SK-N-SH (cell line): ENCODE data around the gene TSGA10IP. TPM values are rescaled to one million over a fixed set of nuclear protein-coding genes. Genes with fewer than 3 reads are reported as not detected.
A peak's percentile ranks its signal among the peaks of the same experiment; 100 is the strongest.

Experiments used
- CTCF ChIA-PET: fragments of 300-600, 350-600 bp; formaldehyde crosslinking; extraction: SDS; loops from one replicate; lab custom pipeline; 2021; lab: Yijun Ruan, JAX
- POLR2A ChIA-PET: fragments of 350-600 bp; sonication (Branson Sonifier 250); formaldehyde crosslinking; extraction: SDS; loops from one replicate; lab custom pipeline; 2020; ENCODE audit warnings: antibody characterized with exemption, inconsistent platforms; lab: Yijun Ruan, JAX
- DNase-seq: peaks from one replicate; pipeline ENCODE4 v3.0.0; 2012
- H2AFZ ChIP-seq: fragments of 200-600 bp; sonication (generic); 2 replicates; pipeline ENCODE4 v1.8.1; 2016; ENCODE audit warnings: antibody characterized with exemption, mild to moderate bottlenecking, low read depth
- H3F3A ChIP-seq: fragments of 200-600 bp; sonication (generic); replicated peaks from 2 replicates; pipeline ENCODE3; 2016; ENCODE audit warnings: antibody characterized with exemption, mild to moderate bottlenecking; ENCODE audit not compliant: insufficient read depth
- H3K27ac ChIP-seq, 2 experiments: fragments of 200-500 bp in 1 of 2; fragments of 200-600 bp in 1 of 2; sonication (Bioruptor generic) in 1 of 2; sonication (generic), shearing (Covaris generic) in 1 of 2; 2 replicates each; pipeline versions ENCODE4 v1.5.1 to v1.6.1; 2014 to 2016; ENCODE audit warnings: low read depth in 2 of 2, inconsistent platforms in 1 of 2, low read length in 1 of 2, mild to moderate bottlenecking in 1 of 2, mixed read lengths in 1 of 2
- H3K27me3 ChIP-seq: fragments of 200-600 bp; sonication (generic), shearing (Covaris generic); 2 replicates; pipeline ENCODE4 v1.6.1; 2016; ENCODE audit warnings: mixed run types; ENCODE audit not compliant: insufficient read depth
- H3K36me3 ChIP-seq, 2 experiments: fragments of 200-500 bp in 1 of 2; fragments of 200-600 bp in 1 of 2; sonication (Bioruptor generic) in 1 of 2; sonication (generic) in 1 of 2; replicated peaks in 1 of 2; 2 replicates each; pipeline versions ENCODE3 to v1.5.1; 2014 to 2016; ENCODE audit warnings: low read length in 1 of 2, mild to moderate bottlenecking in 1 of 2; ENCODE audit not compliant: insufficient read depth in 2 of 2, control insufficient read depth in 1 of 2
- H3K4me1 ChIP-seq, 2 experiments: fragments of 200-500 bp in 1 of 2; fragments of 200-600 bp in 1 of 2; sonication (Bioruptor generic) in 1 of 2; sonication (generic), shearing (Covaris generic) in 1 of 2; 2 replicates each; pipeline versions ENCODE4 v1.5.1 to v1.6.1; 2014 to 2016; ENCODE audit warnings: low read depth in 1 of 2, low read length in 1 of 2, mixed run types in 1 of 2; ENCODE audit not compliant: insufficient read depth in 2 of 2, control insufficient read depth in 1 of 2
- H3K4me2 ChIP-seq: fragments of 200-600 bp; sonication (generic), shearing (Covaris generic); 2 replicates; pipeline ENCODE4 v1.6.1; 2017; ENCODE audit warnings: mixed run types
- H3K4me3 ChIP-seq, 2 experiments: fragments of 200-500 bp in 1 of 2; fragments of 200-600 bp in 1 of 2; sonication (Bioruptor generic) in 1 of 2; sonication (generic), shearing (Covaris generic) in 1 of 2; 2 replicates each; pipeline versions ENCODE4 v1.5.1 to v1.8.1; 2014 to 2016; ENCODE audit warnings: low read depth in 2 of 2, inconsistent platforms in 1 of 2, low read length in 1 of 2, mild to moderate bottlenecking in 1 of 2, mixed read lengths in 1 of 2, moderate library complexity in 1 of 2
- H3K79me2 ChIP-seq: fragments of 200-600 bp; sonication (generic); 2 replicates; pipeline ENCODE4 v1.8.1; 2017; ENCODE audit warnings: mild to moderate bottlenecking; ENCODE audit not compliant: insufficient read depth
- H3K9ac ChIP-seq: fragments of 200-600 bp; sonication (generic); 2 replicates; pipeline ENCODE4 v1.6.1; 2017; ENCODE audit warnings: mixed run types
- H3K9me2 ChIP-seq: fragments of 200-600 bp; sonication (generic); 2 replicates; pipeline ENCODE4 v1.6.1; 2017; ENCODE audit warnings: mixed run types
- H3K9me3 ChIP-seq: fragments of 200-600 bp; sonication (generic); 2 replicates; pipeline ENCODE4 v1.6.1; 2017; ENCODE audit warnings: mixed run types, mild to moderate bottlenecking, moderate library complexity
- H4K20me1 ChIP-seq: fragments of 200-600 bp; sonication (generic); 2 replicates; pipeline ENCODE4 v1.6.1; 2017; ENCODE audit warnings: mild to moderate bottlenecking, mixed run types; ENCODE audit not compliant: insufficient read depth
- ELF1 ChIP-seq: IDR thresholded peaks from 2 replicates; pipeline ENCODE4 v1.4.0; 2012
- EP300 ChIP-seq, 2 experiments: IDR thresholded peaks; 2 replicates each; pipeline versions ENCODE4 v1.4.0 to v1.6.1; 2012; ENCODE audit warnings: borderline replicate concordance in 1 of 2, low read depth in 1 of 2, low read length in 1 of 2
- FOSL2 ChIP-seq: IDR thresholded peaks from 2 replicates; pipeline ENCODE4 v1.4.0; 2012; ENCODE audit warnings: low read depth, mild to moderate bottlenecking, moderate library complexity, borderline replicate concordance
- FOXJ3 ChIP-seq: sonication (generic); formaldehyde crosslinking; IDR thresholded peaks from 2 replicates; pipeline ENCODE4 v1.5.1; 2020; ENCODE audit warnings: mild to moderate bottlenecking, missing genetic modification reagents
- GABPA ChIP-seq: IDR thresholded peaks from 2 replicates; pipeline ENCODE4 v1.4.0; 2012; ENCODE audit warnings: low read depth, mild to moderate bottlenecking
- IRF3 ChIP-seq: fragments of 150-350 bp; IDR thresholded peaks from 2 replicates; pipeline ENCODE4 v1.6.1; 2016; ENCODE audit warnings: mild to moderate bottlenecking, low read depth, low read length
- POLR2AphosphoS5 ChIP-seq: IDR thresholded peaks from 2 replicates; pipeline ENCODE4 v1.6.1; 2012; ENCODE audit warnings: low read depth, low read length
- RFX5 ChIP-seq: IDR thresholded peaks from 2 replicates; pipeline ENCODE4 v1.6.1; 2012; ENCODE audit warnings: mild to moderate bottlenecking, improper control_type of control experiment, low read length
- SIN3A ChIP-seq: IDR thresholded peaks from 2 replicates; pipeline ENCODE4 v1.6.1; 2012; ENCODE audit warnings: low read depth, mild to moderate bottlenecking, low read length, moderate library complexity, borderline replicate concordance
- SMC3 ChIP-seq: IDR thresholded peaks from 2 replicates; pipeline ENCODE4 v1.6.1; 2012; ENCODE audit warnings: low read depth, low read length, improper control_type of control experiment
- TCF12 ChIP-seq: IDR thresholded peaks from 2 replicates; pipeline ENCODE4 v1.4.0; 2012
- TEAD4 ChIP-seq: IDR thresholded peaks from 2 replicates; pipeline ENCODE4 v1.4.0; 2012; ENCODE audit warnings: mild to moderate bottlenecking, borderline replicate concordance; ENCODE audit not compliant: insufficient read depth
- YY1 ChIP-seq: IDR thresholded peaks from 2 replicates; pipeline ENCODE4 v1.4.0; 2012; ENCODE audit warnings: low read depth, mild to moderate bottlenecking
- WGBS: methylation state at CpG from one replicate; pipeline ENCODE4 v1.1.6; 2017; ENCODE audit warnings: low lambda C conversion rate; 5-methylcytosine and 5-hydroxymethylcytosine counted together
- polyA plus RNA-seq, 3 experiments: library from polyadenylated mRNA; depleted of rRNA; stranded (reverse); fragments of >200 nt; gene quantifications; 2 replicates each; pipeline ENCODE4 v1.2.3, GENCODE V29; 2012

The TSGA10IP gene
- polyA plus RNA-seq, 1 of the 3 experiments (the other 2 are of a cell fraction): not detected

GRCh38 chr11:65972116-65972515 lies 26.8 kb downstream of the TSGA10IP start:
- Histone ChIP-seq H3K36me3 (peaks cover 32 to 43% of the 10 kb centered on the region in 2 experiments), H4K20me1 (no peaks in the 10 kb centered on the region), H3K9me3 (no peaks in the 10 kb centered on the region), H3K4me2 (no peak overlapping the region), H3K79me2 (no peaks in the 10 kb centered on the region), H3K9me2 (no peaks in the 10 kb centered on the region), H2AFZ (no peak overlapping the region), H3K4me3 (no peak overlapping the region), H3K27ac (no peak overlapping the region), H3K27me3 (no peaks in the 10 kb centered on the region)
- 95% methylated on average over 8 of the region's 8 CpGs for WGBS
- POLR2A ChIA-PET: interaction anchor here (0.6 kb wide), 1 partner anchor 57 kb away, joined by 5 read pairs; no protein-coding TSS in a partner anchor
- TF ChIP-seq TCF12 (no peak), POLR2AphosphoS5 (no peak), IRF3 (no peak), ELF1 (no peak), SMC3 (no peak), TEAD4 (no peak), EP300 (IDR thresholded peaks at IDR 0.05; ENCODE audit: borderline replicate concordance in 1 of 2, low read depth in 1 of 2, low read length in 1 of 2) (no peak), SIN3A (no peak), GABPA (no peak), FOXJ3 (CRISPR knock-in tag) (no peak), RFX5 (no peak), YY1 (no peak)
- TF ChIP-seq, all 33 proteins: peak for 0
- Histone ChIP-seq H3F3A (peaks cover 9% of the 10 kb centered on the region), H3K4me1 (no peaks in the 10 kb centered on the region), H3K9ac (no peak overlapping the region)
- CTCF ChIA-PET: interaction anchor here (0.9 to 1.7 kb wide), 6 partner anchors 9 to 260 kb away, joined by 3 to 8 read pairs (median 4); partner anchors contain the start of genes FIBP and KAT5
- no peak for DNase-seq

GRCh38 chr11:65973439-65974110 lies 28.3 kb downstream of the TSGA10IP start:
- no peak for TF ChIP-seq EP300 (IDR thresholded peaks at IDR 0.05; ENCODE audit: borderline replicate concordance in 1 of 2, low read depth in 1 of 2, low read length in 1 of 2)
- TF ChIP-seq FOSL2: peak; percentile 28; the same call in 1 of the 2 replicates
- Histone ChIP-seq H3K79me2 (no peaks in the 10 kb centered on the region), H2AFZ (no peak overlapping the region), H3K4me3 (no peak overlapping the region), H3K27ac (no peak overlapping the region), H3K36me3 (peaks cover 27 to 49% of the 10 kb centered on the region in 2 experiments), H3K4me2 (no peak overlapping the region), H3K27me3 (no peaks in the 10 kb centered on the region), H3K4me1 (no peaks in the 10 kb centered on the region), H3K9me3 (no peaks in the 10 kb centered on the region), H3K9me2 (no peaks in the 10 kb centered on the region), H3K9ac (no peak overlapping the region), H3F3A (peaks cover 9% of the 10 kb centered on the region), H4K20me1 (no peaks in the 10 kb centered on the region)
- no peak for DNase-seq
- POLR2A ChIA-PET: no interaction called here
- WGBS: 94% methylated on average over 13 of the region's 13 CpGs
- CTCF ChIA-PET: interaction anchor here (1.3 to 1.4 kb wide), 2 partner anchors 12 to 89 kb away, joined by 3 read pairs; no protein-coding TSS in a partner anchor
